ENCODE measurements around the gene MYPN. TPM values are rescaled to one million over a fixed set of nuclear protein-coding genes. Genes with fewer than 3 reads are reported as not detected.

Gene MYPN
- total RNA-seq, 1 donor from 2014 or later: 1.1 TPM

GRCh38 chr10:68092512-68092911 lies 16.8 kb upstream of the MYPN start:
- DNase-seq (ENCODE audit: extremely low read depth, low read depth, low spot score): no peak

- DNase-seq (ENCODE audit: extremely low read depth, low read depth, low spot score): no peak
Observed at GRCh38 chr10:68095153-68095552, 14.1 kb upstream of the MYPN start.

- no peak for DNase-seq (ENCODE audit: extremely low read depth, low read depth, low spot score)
Observed at GRCh38 chr10:68096913-68097516, 12.3 kb upstream of the MYPN start.

- DNase-seq (ENCODE audit: extremely low read depth, low read depth, low spot score): no peak
Observed at GRCh38 chr10:68099736-68100135, 9.6 kb upstream of the MYPN start.

DNA sequence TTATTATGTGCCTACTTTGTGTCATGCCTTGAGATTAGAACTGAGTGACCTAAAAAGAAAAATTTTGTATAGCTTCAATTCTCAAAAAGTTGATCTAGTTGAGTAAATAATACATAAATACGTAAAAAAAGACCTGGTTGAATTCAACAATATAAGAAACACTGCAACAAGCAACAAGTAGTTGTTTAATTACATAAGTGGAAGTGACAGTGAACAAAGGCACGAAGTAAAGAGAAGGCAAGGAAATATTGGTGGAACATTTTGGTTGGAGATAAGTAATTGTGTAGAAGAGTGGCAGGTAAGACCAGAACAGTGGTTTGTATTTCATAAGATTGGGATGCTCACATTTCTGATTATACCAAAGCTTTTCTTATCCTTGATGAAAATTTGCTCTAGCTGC lies 8.2 kb upstream of the MYPN start:
- DNase-seq (ENCODE audit: extremely low read depth, low read depth, low spot score): no peak

- DNase-seq (ENCODE audit: extremely low read depth, low read depth, low spot score): no peak
Observed at GRCh38 chr10:68103261-68103878, 5.9 kb upstream of the MYPN start.

DNA sequence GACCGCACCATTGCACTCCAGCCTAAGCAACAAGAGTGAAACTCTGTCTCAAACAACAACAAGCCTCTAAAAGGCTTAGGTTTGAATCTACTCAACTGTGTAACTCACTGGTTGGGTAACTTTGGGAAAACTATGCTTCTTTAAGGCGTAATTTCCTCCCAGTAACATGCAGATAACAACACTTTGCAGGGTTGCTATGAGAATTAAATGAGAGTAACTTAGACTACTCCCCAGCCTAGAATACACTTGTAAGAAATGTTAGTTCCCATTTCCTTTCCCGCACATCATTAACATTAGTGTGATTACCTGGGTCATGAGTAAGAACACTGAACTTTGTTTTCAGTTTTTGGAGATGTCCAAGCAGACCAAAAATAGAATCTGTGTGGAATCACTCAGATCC lies 5.4 kb upstream of the MYPN start:
- DNase-seq (ENCODE audit: extremely low read depth, low read depth, low spot score): no peak

DNA sequence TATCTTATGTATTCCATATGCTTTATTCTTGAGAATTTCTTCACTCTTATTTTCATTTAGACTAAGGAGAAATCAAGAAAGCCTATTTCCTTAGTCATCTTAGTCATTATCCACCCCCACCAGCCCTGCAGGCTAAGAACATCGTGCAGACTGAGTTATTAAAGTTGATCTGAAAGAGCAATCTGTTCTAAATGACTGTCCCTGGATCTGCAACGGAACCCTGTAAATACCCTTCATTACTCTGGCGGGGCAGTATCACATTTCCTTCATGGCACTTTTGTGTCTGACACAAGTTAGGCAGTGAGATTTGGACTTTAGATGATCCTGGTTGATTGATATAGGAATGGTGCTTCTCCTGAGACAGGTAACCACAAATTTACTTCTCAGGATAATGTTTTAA lies 3.5 kb upstream of the MYPN start:
- no peak for DNase-seq (ENCODE audit: extremely low read depth, low read depth, low spot score)

DNA sequence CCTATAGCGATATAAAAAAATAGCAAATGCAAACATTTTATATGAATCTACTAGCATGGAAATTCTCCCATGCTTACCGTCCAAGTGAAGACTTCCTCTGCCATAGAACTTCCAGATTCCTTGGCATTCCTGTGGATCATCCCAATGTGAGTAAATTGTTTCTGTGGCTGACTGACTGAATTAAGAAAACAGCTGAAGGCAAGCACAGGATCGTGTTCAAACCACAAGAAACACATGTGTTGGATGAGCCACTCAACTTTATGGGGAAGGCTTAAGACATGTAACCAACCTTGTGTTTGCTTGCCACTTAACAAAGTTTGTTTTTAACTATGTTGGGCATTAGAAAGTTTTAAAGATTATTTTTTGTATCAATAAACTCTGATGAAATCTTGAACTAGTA lies 2.6 kb upstream of the MYPN start:
- no peak for DNase-seq (ENCODE audit: extremely low read depth, low read depth, low spot score)

GRCh38 chr10:68107651-68108050 lies 1.6 kb upstream of the MYPN start:
- no peak for DNase-seq (ENCODE audit: extremely low read depth, low read depth, low spot score)

DNA sequence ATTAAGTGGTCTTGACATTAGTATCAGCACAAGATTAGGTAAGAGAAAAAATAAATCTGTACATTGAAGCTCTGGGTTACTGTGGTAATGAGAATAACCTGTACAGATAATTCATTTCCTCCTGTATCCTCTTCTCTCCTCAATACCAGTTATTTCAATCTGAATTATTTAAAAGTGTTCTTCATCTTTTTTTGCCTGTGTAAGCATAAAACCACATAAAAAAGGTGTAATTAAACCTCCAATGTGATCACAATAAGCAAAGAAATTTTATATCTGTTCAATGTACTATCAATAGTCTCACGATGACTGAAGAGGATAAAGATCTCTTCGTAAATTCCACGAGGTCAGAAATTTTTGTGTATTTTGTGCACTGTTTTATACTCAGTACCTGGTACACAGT lies 1.2 kb upstream of the MYPN start:
- no peak for DNase-seq (ENCODE audit: extremely low read depth, low read depth, low spot score)

DNA sequence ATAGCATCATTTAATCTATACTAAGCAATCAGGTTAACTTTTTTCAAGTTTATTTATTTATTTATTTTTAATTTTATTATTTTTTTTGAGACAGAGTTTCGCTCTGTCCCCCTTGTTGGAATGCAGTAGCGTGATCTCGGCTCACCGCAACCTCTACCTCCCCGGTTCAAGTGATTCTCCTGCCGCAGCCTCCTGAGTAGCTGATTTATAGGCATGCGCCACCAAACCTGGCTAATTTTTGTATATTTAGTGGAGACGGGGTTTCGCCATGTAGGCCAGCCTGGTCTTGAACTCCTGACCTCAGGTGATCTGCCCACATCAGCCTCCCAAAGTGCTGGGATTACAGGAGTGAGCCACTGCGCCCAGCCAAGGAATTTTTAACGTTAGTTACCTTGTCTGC lies 635 bp upstream of the MYPN start:
- DNase-seq (ENCODE audit: extremely low read depth, low read depth, low spot score): no peak

- DNase-seq (ENCODE audit: extremely low read depth, low read depth, low spot score): no peak
Observed at GRCh38 chr10:68110027-68110426, 739 bp downstream of the MYPN start.

GRCh38 chr10:68111584-68111983 lies 2.3 kb downstream of the MYPN start:
- DNase-seq (ENCODE audit: extremely low read depth, low read depth, low spot score): no peak

- DNase-seq (ENCODE audit: extremely low read depth, low read depth, low spot score): no peak
Observed at GRCh38 chr10:68112837-68113236, 3.5 kb downstream of the MYPN start.

DNA sequence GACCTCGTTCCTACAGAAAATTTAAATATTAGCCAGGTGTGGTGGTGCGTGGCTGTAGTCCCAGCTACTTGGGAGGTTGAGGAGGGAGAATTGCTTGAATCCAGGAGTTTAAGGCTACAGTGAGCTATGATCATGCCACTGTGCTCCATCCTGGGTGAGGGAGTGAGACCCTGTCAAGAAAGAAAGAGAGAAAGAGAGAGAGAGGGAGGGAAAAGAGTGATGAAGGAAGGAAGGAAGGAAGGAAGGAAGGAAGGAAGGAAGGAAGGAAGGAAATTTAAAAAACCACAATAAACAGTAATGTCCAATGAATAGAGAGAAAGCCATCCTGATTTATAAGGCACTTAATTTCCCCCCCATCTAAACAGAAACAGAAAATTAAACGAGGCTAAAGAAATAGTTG lies 9.4 kb downstream of the MYPN start:
- no peak for DNase-seq (ENCODE audit: extremely low read depth, low read depth, low spot score)

DNA sequence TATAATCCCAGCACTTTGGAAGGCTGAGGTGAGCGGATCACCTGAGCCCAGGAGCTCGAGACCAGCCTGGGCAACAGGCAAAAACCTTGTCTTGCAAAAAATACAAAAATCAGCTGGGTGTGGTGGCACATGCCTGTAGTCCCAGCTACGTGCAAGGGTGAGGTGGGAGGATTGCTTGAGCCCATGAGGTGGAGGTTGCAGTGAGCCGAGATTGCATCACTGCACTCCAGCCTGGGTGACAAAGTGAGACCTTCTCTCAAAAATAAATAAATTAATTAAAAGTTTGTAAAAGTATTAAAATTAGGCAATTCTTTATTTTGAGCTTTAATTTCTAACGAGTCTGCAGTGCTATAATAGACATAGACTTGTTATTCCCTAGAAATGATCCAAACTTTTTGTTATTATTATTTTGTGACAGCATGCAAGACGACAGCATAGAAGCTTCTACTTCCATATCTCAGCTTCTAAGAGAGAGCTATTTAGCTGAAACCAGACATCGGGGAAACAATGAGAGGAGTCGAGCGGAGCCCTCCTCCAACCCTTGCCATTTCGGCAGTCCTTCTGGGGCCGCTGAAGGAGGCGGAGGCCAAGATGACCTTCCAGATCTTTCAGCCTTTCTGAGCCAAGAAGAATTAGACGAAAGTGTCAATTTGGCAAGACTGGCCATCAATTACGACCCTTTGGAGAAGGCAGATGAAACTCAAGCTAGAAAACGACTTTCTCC lies 11.9 kb downstream of the MYPN start:
- DNase-seq (ENCODE audit: extremely low read depth, low read depth, low spot score): no peak

- no peak for DNase-seq (ENCODE audit: extremely low read depth, low read depth, low spot score)
Observed at GRCh38 chr10:68121852-68122251, 12.6 kb downstream of the MYPN start.

DNA sequence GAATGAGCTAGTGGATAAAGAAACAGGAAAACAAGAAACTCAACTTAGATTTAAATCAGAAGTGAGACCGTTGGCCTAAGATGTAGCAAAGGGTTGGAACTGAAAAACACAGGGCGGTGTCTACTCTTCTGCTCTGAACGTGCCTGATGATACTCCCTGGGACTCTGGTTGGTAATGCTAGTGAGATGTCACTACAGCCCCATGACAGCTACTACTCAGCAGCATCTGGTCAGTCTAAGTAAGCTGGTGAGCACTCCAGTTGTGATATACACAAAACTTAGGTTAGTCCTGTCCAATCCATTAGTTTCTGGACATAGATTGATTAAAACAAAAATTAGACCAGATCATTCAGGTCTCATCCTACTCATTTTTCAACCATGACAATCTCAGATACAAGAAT lies 15.4 kb downstream of the MYPN start:
- no peak for DNase-seq (ENCODE audit: extremely low read depth, low read depth, low spot score)

- no peak for DNase-seq (ENCODE audit: extremely low read depth, low read depth, low spot score)
Observed at GRCh38 chr10:68125772-68126171, 16.5 kb downstream of the MYPN start.

- DNase-seq (ENCODE audit: extremely low read depth, low read depth, low spot score): no peak
Observed at GRCh38 chr10:68128015-68128414, 18.7 kb downstream of the MYPN start.

DNA sequence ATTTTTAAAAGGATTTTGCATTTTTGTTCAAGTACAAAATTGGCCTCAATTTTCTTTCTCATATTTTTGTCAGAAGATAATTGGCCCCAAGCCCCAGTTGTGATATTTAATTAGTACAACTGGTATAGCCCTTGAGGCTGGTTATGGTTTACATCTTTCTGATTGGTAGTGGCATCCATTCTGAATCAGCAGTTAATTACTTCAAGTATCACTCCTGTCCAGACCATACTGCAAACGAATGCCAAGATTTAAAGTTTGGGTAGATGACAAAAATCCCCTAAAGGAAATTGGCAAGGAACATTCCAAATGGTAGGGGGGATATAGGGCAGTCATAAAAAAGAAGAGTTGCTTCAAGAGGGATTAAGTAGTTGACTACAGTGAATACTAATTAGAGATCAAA lies 23.1 kb downstream of the MYPN start:
- no peak for DNase-seq (ENCODE audit: extremely low read depth, low read depth, low spot score)
